ENCODE data around the gene RPH3AL.

Gene RPH3AL

DNA sequence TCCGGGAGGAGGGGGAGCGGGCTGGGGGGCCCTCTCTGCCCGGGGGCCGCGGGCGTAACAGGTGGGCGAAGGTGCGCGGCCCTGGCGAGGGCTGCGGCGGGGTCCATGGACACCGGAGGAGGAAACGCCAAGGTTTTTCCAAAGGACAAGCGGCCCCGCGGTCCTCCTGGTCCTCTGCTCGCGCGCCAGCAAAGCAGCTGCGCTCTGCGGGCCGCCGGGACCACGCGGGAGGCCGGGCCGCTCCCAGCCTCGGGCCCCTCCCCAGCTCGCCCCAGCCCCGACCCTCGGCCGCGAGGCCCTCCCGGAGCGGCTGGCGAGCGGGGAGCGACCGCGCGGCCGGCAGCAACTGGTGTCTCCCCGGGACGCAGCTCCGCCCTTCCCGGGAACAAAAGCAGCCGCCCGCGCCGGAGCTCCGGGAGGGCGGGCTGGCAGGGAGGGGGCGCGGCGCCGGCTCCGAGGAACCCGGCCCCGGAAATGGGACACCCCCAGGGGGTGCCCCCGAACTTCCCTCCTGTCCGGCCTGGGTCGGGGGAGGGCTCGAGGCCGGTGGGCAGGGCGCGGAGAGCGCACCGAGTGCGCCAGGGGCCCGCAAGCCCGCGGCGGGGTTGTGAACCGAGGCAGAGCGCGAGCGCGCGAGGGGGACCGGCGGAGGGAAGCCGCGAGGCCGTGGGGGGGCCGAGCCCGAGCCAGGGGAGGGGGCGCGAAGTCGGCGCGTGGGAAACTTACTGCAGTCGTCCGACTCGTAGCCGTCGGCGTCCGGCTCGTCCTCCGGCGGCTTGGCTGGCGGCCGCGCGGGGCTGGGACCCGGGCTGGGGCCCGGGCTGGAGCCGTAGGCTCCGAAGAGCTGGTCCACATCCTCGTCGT lies 172.0 kb downstream of the RPH3AL start:
- H3K4me1 ChIP-seq (ENCODE audit: control insufficient read depth in 2 of 2, insufficient read depth in 1 of 2, low read depth in 1 of 2, low read length in 2 of 2) = peaks cover 3 to 7% of the 10 kb centered on the region in 2 donors
- H2BK15ac ChIP-seq (ENCODE audit: low read length) = peak overlapping the region; percentile 52
- H2BK12ac ChIP-seq (ENCODE audit: low read length) = no peak overlapping the region
- no CpG with 5 or more reads among the region's 112 CpGs for WGBS, 2 donors (ENCODE audit: extremely low coverage in 2 of 2, insufficient read length in 2 of 2, insufficient replicate concordance in 1 of 2)
- peak overlapping the region; percentile 17 to 76 for H3K4me3 ChIP-seq (ENCODE audit: low read length in 2 of 2)
- H3K18ac ChIP-seq (ENCODE audit: low read length) = peak overlapping the region; percentile 84
- no peak overlapping the region for H4K91ac ChIP-seq (ENCODE audit: low read depth, low read length, poor library complexity)
- no peak overlapping the region for H3K4ac ChIP-seq (ENCODE audit: low read length)
- H2BK120ac ChIP-seq (ENCODE audit: low read depth, low read length) = peak overlapping the region; percentile 36
- H2AK5ac ChIP-seq (ENCODE audit: low read depth, low read length) = peak overlapping the region; percentile 76
- peak overlapping the region; percentile 44 for H3K9ac ChIP-seq (ENCODE audit: low read depth, low read length, poor library complexity)
- H2BK5ac ChIP-seq (ENCODE audit: low read length) = no peak overlapping the region
- H3K79me1 ChIP-seq (ENCODE audit: low read depth, low read length) = no peaks in the 10 kb centered on the region
- DNase-seq (ENCODE audit: low spot score) = peak; percentile 36
- H3K36me3 ChIP-seq (replicated peaks in 1 of 2; ENCODE audit: control insufficient read depth in 2 of 2, insufficient read depth in 2 of 2, low read length in 2 of 2) = no peaks in the 10 kb centered on the region
- no peak overlapping the region for H3K27ac ChIP-seq (replicated peaks; ENCODE audit: low read length)
- H2AFZ ChIP-seq (ENCODE audit: low read length) = peak overlapping the region; percentile 81
- peaks cover 10 to 94% (median 50%) of the 10 kb centered on the region in 3 experiments for H3K27me3 ChIP-seq (ENCODE audit: control insufficient read depth in 3 of 3, insufficient read depth in 3 of 3, low read depth in 1 of 3, low read length in 3 of 3)
- peak overlapping the region; percentile 75 for H3K4me2 ChIP-seq (ENCODE audit: insufficient read depth, low read length, poor library complexity, severe bottlenecking)
- no peak overlapping the region for H3K14ac ChIP-seq (ENCODE audit: low read length)
- no peak overlapping the region for H3K23ac ChIP-seq (ENCODE audit: low read depth, low read length, poor library complexity)
- H4K8ac ChIP-seq (ENCODE audit: low read depth, low read length) = no peak overlapping the region
- no peaks in the 10 kb centered on the region for H3K9me3 ChIP-seq (replicated peaks in 1 of 2; ENCODE audit: control insufficient read depth in 2 of 2, insufficient read depth in 1 of 2, low read depth in 1 of 2, low read length in 2 of 2)

DNA sequence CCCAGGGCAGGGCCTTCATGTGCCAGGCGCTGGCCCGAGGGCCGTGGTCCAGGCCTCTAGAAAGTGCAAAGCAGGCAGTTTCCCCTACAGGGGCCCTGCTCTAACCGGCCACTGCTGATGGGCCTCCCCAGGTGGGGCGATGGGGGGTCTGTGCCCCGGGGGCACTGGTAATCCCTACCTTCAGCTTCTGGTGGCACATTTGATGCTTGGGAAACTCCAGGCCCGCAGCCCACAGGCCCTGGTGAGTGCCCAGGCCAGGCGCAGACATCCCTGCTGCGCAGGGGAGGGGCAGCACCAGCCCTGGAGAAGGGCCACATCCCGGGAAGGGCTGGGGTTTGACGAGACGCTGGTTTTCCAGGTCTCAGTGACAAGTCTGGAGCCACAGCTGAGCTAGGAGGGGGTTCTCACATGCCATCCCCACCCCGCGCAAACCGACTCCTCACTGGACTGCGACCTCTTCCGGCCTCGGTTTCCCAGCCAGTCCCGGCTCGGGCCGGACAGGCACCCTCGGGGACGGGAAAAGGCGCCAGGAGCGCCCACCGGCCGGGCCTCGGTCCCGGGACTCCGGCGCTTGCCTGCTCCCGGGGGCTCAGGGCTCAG lies 172.7 kb downstream of the RPH3AL start:
- Histone ChIP-seq H2AFZ (ENCODE audit: low read length) (peak overlapping the region; percentile 81), H3K36me3 (replicated peaks in 1 of 2; ENCODE audit: control insufficient read depth in 2 of 2, insufficient read depth in 2 of 2, low read length in 2 of 2) (no peaks in the 10 kb centered on the region), H3K4me1 (ENCODE audit: control insufficient read depth in 2 of 2, insufficient read depth in 1 of 2, low read depth in 1 of 2, low read length in 2 of 2) (peaks cover 3 to 7% of the 10 kb centered on the region in 2 donors), H2BK15ac (ENCODE audit: low read length) (peak overlapping the region; percentile 52), H3K27ac (replicated peaks; ENCODE audit: low read length) (no peak overlapping the region), H3K18ac (ENCODE audit: low read length) (peak overlapping the region; percentile 88), H4K91ac (ENCODE audit: low read depth, low read length, poor library complexity) (no peak overlapping the region), H2BK5ac (ENCODE audit: low read length) (peak overlapping the region; percentile 47), H3K9ac (ENCODE audit: low read depth, low read length, poor library complexity) (peak overlapping the region; percentile 45), H3K27me3 (ENCODE audit: control insufficient read depth in 3 of 3, insufficient read depth in 3 of 3, low read depth in 1 of 3, low read length in 3 of 3) (peaks cover 10 to 94% (median 50%) of the 10 kb centered on the region in 3 experiments), H3K4me2 (ENCODE audit: insufficient read depth, low read length, poor library complexity, severe bottlenecking) (peak overlapping the region; percentile 75), H3K4ac (ENCODE audit: low read length) (no peak overlapping the region), H2BK120ac (ENCODE audit: low read depth, low read length) (peak overlapping the region; percentile 22), H3K14ac (ENCODE audit: low read length) (no peak overlapping the region), H3K4me3 (ENCODE audit: low read length in 2 of 2) (peak overlapping the region in 1 of 2 donors; percentile 76), H4K8ac (ENCODE audit: low read depth, low read length) (peak overlapping the region; percentile 7), H2BK12ac (ENCODE audit: low read length) (peak overlapping the region; percentile 19), H3K23ac (ENCODE audit: low read depth, low read length, poor library complexity) (peak overlapping the region; percentile 61), H3K9me3 (replicated peaks in 1 of 2; ENCODE audit: control insufficient read depth in 2 of 2, insufficient read depth in 1 of 2, low read depth in 1 of 2, low read length in 2 of 2) (no peaks in the 10 kb centered on the region), H2AK5ac (ENCODE audit: low read depth, low read length) (peak overlapping the region; percentile 76), H3K79me1 (ENCODE audit: low read depth, low read length) (no peaks in the 10 kb centered on the region)
- no CpG with 5 or more reads among the region's 32 CpGs for WGBS, 2 donors (ENCODE audit: extremely low coverage in 2 of 2, insufficient read length in 2 of 2, insufficient replicate concordance in 1 of 2)
- no peak for DNase-seq (ENCODE audit: low spot score)

DNA sequence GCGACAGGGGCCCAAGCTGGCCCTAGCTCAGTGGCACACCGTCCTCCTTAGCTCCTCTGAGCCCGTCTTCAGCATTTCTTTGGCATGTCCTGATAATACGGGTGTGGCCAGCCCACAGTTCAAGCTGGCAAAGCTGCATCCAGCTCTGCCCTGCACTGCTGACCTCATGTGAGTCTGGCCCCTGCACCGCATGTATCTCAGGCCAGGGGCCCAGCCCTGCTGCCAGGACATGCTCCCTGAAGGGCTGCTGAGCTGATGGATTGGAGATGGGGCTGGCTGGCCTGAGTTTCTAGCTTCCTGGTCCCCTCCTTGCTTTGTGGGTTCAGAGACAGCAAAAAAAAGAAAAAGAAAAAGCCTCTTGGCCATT lies 173.6 kb downstream of the RPH3AL start:
- Histone ChIP-seq H3K4me2 (ENCODE audit: insufficient read depth, low read length, poor library complexity, severe bottlenecking) (no peak overlapping the region), H3K4me1 (ENCODE audit: control insufficient read depth in 2 of 2, insufficient read depth in 1 of 2, low read depth in 1 of 2, low read length in 2 of 2) (peaks cover 3 to 7% of the 10 kb centered on the region in 2 donors), H2BK12ac (ENCODE audit: low read length) (peak overlapping the region; percentile 7), H3K9ac (ENCODE audit: low read depth, low read length, poor library complexity) (no peak overlapping the region), H3K4ac (ENCODE audit: low read length) (no peak overlapping the region), H4K91ac (ENCODE audit: low read depth, low read length, poor library complexity) (no peak overlapping the region), H3K9me3 (replicated peaks in 1 of 2; ENCODE audit: control insufficient read depth in 2 of 2, insufficient read depth in 1 of 2, low read depth in 1 of 2, low read length in 2 of 2) (no peaks in the 10 kb centered on the region), H3K18ac (ENCODE audit: low read length) (no peak overlapping the region), H3K14ac (ENCODE audit: low read length) (no peak overlapping the region), H2BK120ac (ENCODE audit: low read depth, low read length) (peak overlapping the region; percentile 22), H3K23ac (ENCODE audit: low read depth, low read length, poor library complexity) (no peak overlapping the region), H2AK5ac (ENCODE audit: low read depth, low read length) (peak overlapping the region; percentile 76), H4K8ac (ENCODE audit: low read depth, low read length) (no peak overlapping the region), H2AFZ (ENCODE audit: low read length) (no peak overlapping the region), H3K27me3 (ENCODE audit: control insufficient read depth in 3 of 3, insufficient read depth in 3 of 3, low read depth in 1 of 3, low read length in 3 of 3) (peaks cover 10 to 92% (median 47%) of the 10 kb centered on the region in 3 experiments), H2BK5ac (ENCODE audit: low read length) (peak overlapping the region; percentile 47), H3K36me3 (replicated peaks in 1 of 2; ENCODE audit: control insufficient read depth in 2 of 2, insufficient read depth in 2 of 2, low read length in 2 of 2) (no peaks in the 10 kb centered on the region), H3K27ac (replicated peaks; ENCODE audit: low read length) (no peak overlapping the region), H3K79me1 (ENCODE audit: low read depth, low read length) (no peaks in the 10 kb centered on the region), H2BK15ac (ENCODE audit: low read length) (no peak overlapping the region), H3K4me3 (ENCODE audit: low read length in 2 of 2) (no peak overlapping the region)
- WGBS, 2 donors (ENCODE audit: extremely low coverage in 2 of 2, insufficient read length in 2 of 2, insufficient replicate concordance in 1 of 2) = no CpG with 5 or more reads among the region's 5 CpGs
- no peak for DNase-seq (ENCODE audit: low spot score)
